DMS 273 treated with DMSO at 0.1 percent for 48 hours (cell line): ENCODE measurements around the gene RABGAP1.

Experiments
- DNase-seq: peaks from one replicate; lab custom pipeline; 2025; lab: John Stamatoyannopoulos, UW

The RABGAP1 gene

GRCh38 chr9:122944960-122945888 is 4.4 kb downstream of the RABGAP1 start:
- no peak for DNase-seq

GRCh38 chr9:122946461-122947005 is 5.7 kb downstream of the RABGAP1 start:
- DNase-seq: no peak

- DNase-seq: no peak
These were observed 7.5 kb downstream of the RABGAP1 start for GRCh38 chr9:122948313-122948712.

GRCh38 chr9:122949696-122950095 is 8.9 kb downstream of the RABGAP1 start:
- DNase-seq: no peak

GRCh38 chr9:122950263-122950662 is 9.4 kb downstream of the RABGAP1 start:
- no peak for DNase-seq

GRCh38 chr9:122951056-122951455 is 10.2 kb downstream of the RABGAP1 start:
- DNase-seq: no peak

- no peak for DNase-seq
These were observed 13.5 kb downstream of the RABGAP1 start for GRCh38 chr9:122954253-122954691.

- no peak for DNase-seq
These were observed 15.1 kb downstream of the RABGAP1 start for GRCh38 chr9:122955961-122956360.

GRCh38 chr9:122961139-122961538 is 20.3 kb downstream of the RABGAP1 start:
- DNase-seq: no peak

GRCh38 chr9:122975196-122975595 is 34.4 kb downstream of the RABGAP1 start:
- no peak for DNase-seq

GRCh38 chr9:122978601-122979000 is 37.8 kb downstream of the RABGAP1 start:
- DNase-seq: no peak

GRCh38 chr9:122986010-122986409 is 45.2 kb downstream of the RABGAP1 start:
- no peak for DNase-seq

- no peak for DNase-seq
These were observed 47.3 kb downstream of the RABGAP1 start for GRCh38 chr9:122988141-122988540.

GRCh38 chr9:122988920-122989621 is 48.3 kb downstream of the RABGAP1 start:
- DNase-seq: no peak

GRCh38 chr9:122991370-122991830 is 50.6 kb downstream of the RABGAP1 start:
- DNase-seq: no peak

- no peak for DNase-seq
These were observed 55.8 kb downstream of the RABGAP1 start for GRCh38 chr9:122996586-122996985.

- DNase-seq: no peak
These were observed 57.6 kb downstream of the RABGAP1 start for GRCh38 chr9:122998448-122998847.

- no peak for DNase-seq
These were observed 59.7 kb downstream of the RABGAP1 start for GRCh38 chr9:123000371-123001068.

GRCh38 chr9:123002754-123003153 is 61.9 kb downstream of the RABGAP1 start:
- no peak for DNase-seq

GRCh38 chr9:123003466-123003865 is 62.6 kb downstream of the RABGAP1 start:
- no peak for DNase-seq

GRCh38 chr9:123005964-123006363 is 65.1 kb downstream of the RABGAP1 start:
- no peak for DNase-seq

- DNase-seq: no peak
These were observed 66.4 kb downstream of the RABGAP1 start for GRCh38 chr9:123007269-123007668.
